Measurements from ENCODE around the gene SDHC. TPM values are rescaled to one million over a fixed set of nuclear protein-coding genes. Genes with fewer than 3 reads are reported as not detected.

Gene SDHC
- total RNA-seq, 1 experiment from 2014 or later: 204 TPM

GRCh38 chr1:161266836-161267235, 47.3 kb upstream of the SDHC start:
- CTCF ChIA-PET: interaction anchor here (0.6 to 2.2 kb wide), 5 partner anchors 18 to 101 kb away, joined by 3 to 10 read pairs (median 3); partner anchors contain the start of gene PPOX
- Mint-ChIP-seq H3K27ac (ENCODE audit: low read depth, unreplicated experiment) (no peak overlapping the region), H3K27me3 (ENCODE audit: insufficient read depth, unreplicated experiment) (peaks cover 8% of the 10 kb centered on the region), H3K4me3 (ENCODE audit: unreplicated experiment) (no peak overlapping the region), H3K4me1 (ENCODE audit: insufficient read depth, unreplicated experiment) (no peaks in the 10 kb centered on the region), H3K9me3 (ENCODE audit: unreplicated experiment) (no peaks in the 10 kb centered on the region), H3K36me3 (ENCODE audit: insufficient read depth, unreplicated experiment) (no peaks in the 10 kb centered on the region)
- no peak for TF ChIP-seq CTCF (IDR thresholded peaks at IDR 0.05; ENCODE audit: unreplicated experiment)
- intact Hi-C loops (cut with micrococcal nuclease): no loop called here
- POLR2A ChIA-PET: interaction anchor here (1.0 kb wide), 1 partner anchor 47 kb away, joined by 3 read pairs; the partner anchor contains the start of gene SDHC
- DNase-seq (ENCODE audit: unreplicated experiment): no peak
- no TSS peak for BruUV-seq (replicated peaks)

GRCh38 chr1:161267321-161267720, 46.9 kb upstream of the SDHC start:
- intact Hi-C loops (cut with micrococcal nuclease): no loop called here
- BruUV-seq (replicated peaks): no TSS peak
- CTCF ChIA-PET: interaction anchor here (0.7 to 2.2 kb wide), 4 partner anchors 18 to 37 kb away, joined by 3 to 10 read pairs (median 3); no protein-coding TSS in a partner anchor
- no peaks in the 10 kb centered on the region for H3K36me3 Mint-ChIP-seq (ENCODE audit: insufficient read depth, unreplicated experiment)
- H3K4me1 Mint-ChIP-seq (ENCODE audit: insufficient read depth, unreplicated experiment): no peaks in the 10 kb centered on the region
- no peaks in the 10 kb centered on the region for H3K9me3 Mint-ChIP-seq (ENCODE audit: unreplicated experiment)
- H3K4me3 Mint-ChIP-seq (ENCODE audit: unreplicated experiment): no peak overlapping the region
- H3K27me3 Mint-ChIP-seq (ENCODE audit: insufficient read depth, unreplicated experiment): peaks cover 5% of the 10 kb centered on the region
- no peak for TF ChIP-seq CTCF (IDR thresholded peaks at IDR 0.05; ENCODE audit: unreplicated experiment)
- no peak for DNase-seq (ENCODE audit: unreplicated experiment)
- POLR2A ChIA-PET: interaction anchor here (1.0 kb wide), 1 partner anchor 47 kb away, joined by 3 read pairs; the partner anchor contains the start of gene SDHC
- no peak overlapping the region for H3K27ac Mint-ChIP-seq (ENCODE audit: low read depth, unreplicated experiment)

- Mint-ChIP-seq H3K27me3 (ENCODE audit: insufficient read depth, unreplicated experiment) (peaks cover 43% of the 10 kb centered on the region), H3K4me3 (ENCODE audit: unreplicated experiment) (no peak overlapping the region), H3K9me3 (ENCODE audit: unreplicated experiment) (no peaks in the 10 kb centered on the region), H3K36me3 (ENCODE audit: insufficient read depth, unreplicated experiment) (no peaks in the 10 kb centered on the region), H3K4me1 (ENCODE audit: insufficient read depth, unreplicated experiment) (no peaks in the 10 kb centered on the region), H3K27ac (ENCODE audit: low read depth, unreplicated experiment) (no peak overlapping the region)
- CTCF ChIA-PET: interaction anchor here (0.5 to 3.6 kb wide), 3 partner anchors 18 to 761 kb away, joined by 3 to 17 read pairs (median 12); partner anchors contain the start of gene TOMM40L
- DNase-seq (ENCODE audit: unreplicated experiment): no peak
- POLR2A ChIA-PET: interaction anchor here (1.2 to 2.9 kb wide), 2 partner anchors 13 to 71 kb away, joined by 4 to 7 read pairs; partner anchors contain the start of gene NDUFS2
- no peak for TF ChIP-seq CTCF (IDR thresholded peaks at IDR 0.05; ENCODE audit: unreplicated experiment)
- intact Hi-C loops (cut with micrococcal nuclease): no loop called here
- BruUV-seq (replicated peaks): no TSS peak
Observed at GRCh38 chr1:161273402-161273801, 40.8 kb upstream of the SDHC start.

- no peaks in the 10 kb centered on the region for H3K36me3 Mint-ChIP-seq (ENCODE audit: insufficient read depth, unreplicated experiment)
Observed at GRCh38 chr1:161274874-161275273, 39.3 kb upstream of the SDHC start.

More at GRCh38 chr1:161274874-161275273, 39.3 kb upstream of the SDHC start:
- ChIA-PET CTCF (interaction anchor here (0.6 to 1.7 kb wide), 4 partner anchors 9 to 108 kb away, joined by 3 to 13 read pairs (median 10); partner anchors contain the start of gene TOMM40L), POLR2A (no interaction called here)
- H3K4me1 Mint-ChIP-seq (ENCODE audit: insufficient read depth, unreplicated experiment): no peaks in the 10 kb centered on the region
- H3K27ac Mint-ChIP-seq (ENCODE audit: low read depth, unreplicated experiment): no peak overlapping the region
- no peak overlapping the region for H3K4me3 Mint-ChIP-seq (ENCODE audit: unreplicated experiment)
- no peaks in the 10 kb centered on the region for H3K9me3 Mint-ChIP-seq (ENCODE audit: unreplicated experiment)
- intact Hi-C loops (cut with micrococcal nuclease): loop anchor here (5.0 kb wide), 1 partner anchor 33 kb away; no protein-coding TSS in a partner anchor
- peaks cover 58% of the 10 kb centered on the region for H3K27me3 Mint-ChIP-seq (ENCODE audit: insufficient read depth, unreplicated experiment)
- TF ChIP-seq CTCF (IDR thresholded peaks at IDR 0.05; ENCODE audit: unreplicated experiment): no peak
- DNase-seq (ENCODE audit: unreplicated experiment): no peak
- BruUV-seq (replicated peaks): no TSS peak

All from MCF 10A (cell line).